ENCODE data around the gene CCDC38. TPM values are rescaled to one million over a fixed set of nuclear protein-coding genes. Genes with fewer than 3 reads are reported as not detected.
"Not testable (repeated sequence)": the region's sequence is repeated elsewhere in the genome, so short reads cannot be mapped to it uniquely, and the experiment has no call there.

CCDC38 gene
- total RNA-seq, 2 experiments from 2014 or later: 0.11 TPM; not detected in 1

DNA sequence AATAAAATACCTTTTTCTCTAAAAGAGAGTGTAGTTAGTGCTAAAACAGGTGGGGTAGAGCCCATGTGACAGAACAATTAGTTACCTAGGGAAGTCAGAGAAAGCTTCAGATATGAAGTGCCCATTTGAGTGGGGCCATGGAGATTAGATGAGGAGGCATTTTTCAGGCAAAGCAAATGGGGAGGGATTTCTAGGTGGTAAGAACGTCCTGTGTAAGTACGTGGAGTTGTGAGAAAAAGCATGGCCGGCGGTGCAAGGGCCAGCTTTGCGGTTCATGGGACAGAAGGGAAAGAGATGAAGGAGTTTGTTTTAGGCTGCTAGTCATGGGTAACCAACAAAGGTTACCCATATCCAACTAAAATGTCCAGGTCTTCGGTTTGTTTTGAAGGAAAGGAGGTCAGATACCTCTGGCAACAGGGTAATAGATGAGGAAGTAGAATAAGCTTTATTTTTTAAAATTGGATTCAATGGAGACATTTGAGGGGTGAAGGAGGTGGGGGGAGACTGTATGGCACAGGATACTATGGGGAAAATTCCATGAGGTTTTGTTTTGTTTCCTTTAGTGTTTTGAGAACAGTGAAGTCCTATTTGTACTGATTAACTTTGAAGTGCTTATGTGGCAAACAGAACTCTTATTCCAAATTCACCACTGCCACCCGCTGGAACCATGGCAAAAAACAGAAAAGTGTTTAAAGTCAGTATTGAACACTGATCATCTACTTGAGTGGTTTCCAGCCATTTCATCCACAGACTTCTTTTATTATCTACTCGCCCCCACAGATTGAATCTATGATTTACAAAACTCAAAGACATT lies 93.6 kb downstream of the CCDC38 start:
- Mint-ChIP-seq H3K4me1 (ENCODE audit: low read depth) (peaks cover 13% of the 10 kb centered on the region), H3K36me3 (ENCODE audit: low read depth) (no peaks in the 10 kb centered on the region), H3K27ac (no peak overlapping the region), H3K9me3 (no peaks in the 10 kb centered on the region), H3K27me3 (peaks cover 14% of the 10 kb centered on the region), H3K4me3 (no peak overlapping the region)
- POLR2A ChIA-PET: no interaction called here
- DNase-seq (peak in 1 of 14 experiments; percentile 20), ATAC-seq (ENCODE audit: poor library complexity) (no peak)
- Histone ChIP-seq H3K36me3 (ENCODE audit: insufficient read depth, low read length) (no peaks in the 10 kb centered on the region), H3K27me3 (ENCODE audit: control insufficient read depth in 1 of 2, insufficient read depth in 2 of 2, low read length in 2 of 2) (peaks cover 6 to 13% of the 10 kb centered on the region in 2 experiments), H3K4me1 (ENCODE audit: insufficient read depth, low read length) (peaks cover 5% of the 10 kb centered on the region), H3K9me3 (ENCODE audit: control insufficient read depth in 1 of 2, insufficient read depth in 1 of 2, low read length in 2 of 2) (no peaks in the 10 kb centered on the region), H3K27ac (ENCODE audit: low read depth in 1 of 2, low read length in 2 of 2) (no peak overlapping the region), H3K4me3 (ENCODE audit: low read length) (no peak overlapping the region)
- intact Hi-C loops (cut with DNase I, micrococcal nuclease): no loop called here
- CTCF ChIA-PET: interaction anchor here (1.4 kb wide), 1 partner anchor 23 kb away, joined by 3 read pairs; no protein-coding TSS in a partner anchor
- TF ChIP-seq CTCF (IDR thresholded peaks at IDR 0.05): no peak

- peaks cover 8 to 12% of the 10 kb centered on the region in 2 experiments for H3K27me3 ChIP-seq (ENCODE audit: control insufficient read depth in 1 of 2, insufficient read depth in 2 of 2, low read length in 2 of 2)
- H3K27me3 Mint-ChIP-seq: peaks cover 37% of the 10 kb centered on the region
- POLR2A ChIA-PET; intact Hi-C loops (cut with DNase I, micrococcal nuclease); H3K36me3 ChIP-seq (ENCODE audit: insufficient read depth, low read length); H3K4me3 Mint-ChIP-seq; DNase-seq; H3K4me3 ChIP-seq (ENCODE audit: low read length); ATAC-seq (ENCODE audit: poor library complexity); CTCF ChIA-PET; H3K27ac Mint-ChIP-seq; H3K9me3 ChIP-seq (ENCODE audit: control insufficient read depth in 1 of 2, insufficient read depth in 1 of 2, low read length in 2 of 2); H3K4me1 ChIP-seq (ENCODE audit: insufficient read depth, low read length); H3K9me3 Mint-ChIP-seq; H3K4me1 Mint-ChIP-seq (ENCODE audit: low read depth); H3K27ac ChIP-seq (ENCODE audit: low read depth in 1 of 2, low read length in 2 of 2); H3K36me3 Mint-ChIP-seq (ENCODE audit: low read depth): not testable (repeated sequence)
Measured at GRCh38 chr12:95842426-95842825, 100.0 kb downstream of the CCDC38 start.

DNA sequence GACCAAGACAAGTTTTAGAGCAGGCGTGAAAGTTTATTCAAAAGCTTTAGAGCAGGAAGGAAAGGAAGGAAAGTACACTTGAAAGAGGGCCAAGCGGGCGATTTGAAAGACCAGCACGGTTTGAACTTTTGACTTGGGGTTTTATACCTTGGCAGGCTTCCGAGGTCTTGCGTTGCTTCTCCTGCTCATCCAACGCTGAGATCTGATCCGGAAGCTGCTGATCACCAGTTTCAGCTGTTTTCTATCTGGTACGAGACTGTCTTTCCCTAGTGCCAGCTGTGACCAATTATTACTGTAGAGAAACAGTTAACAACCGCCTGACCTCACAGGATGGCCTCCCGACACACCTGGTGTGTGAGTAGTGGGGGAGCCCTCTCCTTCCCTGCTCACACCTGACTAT lies 104.3 kb downstream of the CCDC38 start:
- H3K27me3 Mint-ChIP-seq: peaks cover 33% of the 10 kb centered on the region
- intact Hi-C loops (cut with DNase I, micrococcal nuclease): no loop called here
- Histone ChIP-seq H3K4me1 (ENCODE audit: insufficient read depth, low read length) (peaks cover 6% of the 10 kb centered on the region), H3K36me3 (ENCODE audit: insufficient read depth, low read length) (no peaks in the 10 kb centered on the region), H3K4me3 (ENCODE audit: low read length) (no peak overlapping the region), H3K27ac (ENCODE audit: low read depth in 1 of 2, low read length in 2 of 2) (no peak overlapping the region), H3K27me3 (ENCODE audit: control insufficient read depth in 1 of 2, insufficient read depth in 2 of 2, low read length in 2 of 2) (peaks cover 0 to under 1% of the 10 kb centered on the region in 2 experiments), H3K9me3 (ENCODE audit: control insufficient read depth in 1 of 2, insufficient read depth in 1 of 2, low read length in 2 of 2) (no peaks in the 10 kb centered on the region)
- ATAC-seq (ENCODE audit: poor library complexity): no peak
- TF ChIP-seq CTCF (IDR thresholded peaks at IDR 0.05): no peak
- no peak overlapping the region for H3K27ac Mint-ChIP-seq
- H3K9me3 Mint-ChIP-seq: no peaks in the 10 kb centered on the region
- POLR2A ChIA-PET: no interaction called here
- CTCF ChIA-PET: no interaction called here
- H3K4me1 Mint-ChIP-seq (ENCODE audit: low read depth): peaks cover 6% of the 10 kb centered on the region
- H3K4me3 Mint-ChIP-seq: no peak overlapping the region
- no peaks in the 10 kb centered on the region for H3K36me3 Mint-ChIP-seq (ENCODE audit: low read depth)
- DNase-seq: peak in 1 of 14 experiments; percentile 16

All from CD4-positive, alpha-beta T cell (primary cell).